Adrenal gland (tissue), 12 donors: ENCODE data around the gene SLC7A6. TPM values are rescaled to one million over a fixed set of nuclear protein-coding genes. Genes with fewer than 3 reads are reported as not detected.

Experiments
- DNase-seq, 7 donors: peaks; one replicate each; pipeline ENCODE4 v3.0.0-alpha.2; 2019 to 2020
- H3K27ac ChIP-seq, 5 donors: fragments of 200-600 bp; sonication (generic) in 4 of 5; 1 replicate in 3 of 5; 2 replicates in 2 of 5; pipeline versions ENCODE4 v1.5.1 to v1.8.0; 2016 to 2020; ENCODE audit warnings: mild to moderate bottlenecking in 1 of 5
- H3K27me3 ChIP-seq: fragments of 200-600 bp; 2 replicates; pipeline ENCODE4 v1.8.0; 2021
- H3K36me3 ChIP-seq, 2 donors: fragments of 200-600 bp; replicated peaks in 1 of 2; 1 replicate in 1 of 2; 2 replicates in 1 of 2; pipeline versions ENCODE4 v1.5.1 to v1.8.0; 2018 to 2022
- H3K4me1 ChIP-seq, 2 donors: fragments of 200-600 bp; replicated peaks in 1 of 2; 1 replicate in 1 of 2; 2 replicates in 1 of 2; pipeline versions ENCODE4 v1.5.1 to v1.8.0; 2018 to 2021
- H3K4me3 ChIP-seq, 4 donors: fragments of 200-600 bp; sonication (generic) in 3 of 4; one replicate each; pipeline ENCODE4 v1.5.1; 2016 to 2018
- H3K9me3 ChIP-seq, 3 donors: fragments of 200-600 bp; sonication (generic) in 1 of 3; replicated peaks in 1 of 3; 1 replicate in 2 of 3; 2 replicates in 1 of 3; pipeline versions ENCODE4 v1.5.1 to v1.8.0; 2016 to 2021
- POLR2A ChIP-seq, 2 donors: fragments of 450-650 bp; IDR thresholded peaks; one replicate each; pipeline ENCODE4 v1.6.1; 2017; ENCODE audit warnings: antibody characterized with exemption in 2 of 2, mild to moderate bottlenecking in 2 of 2, moderate library complexity in 1 of 2
- WGBS, 4 donors: extraction: QIAGEN DNeasy Blood & Tissue Kit in 2 of 4; methylation state at CpG; one replicate each; pipeline versions ENCODE4 v1.1.5 to v1.1.7; 2013 to 2017; 5-methylcytosine and 5-hydroxymethylcytosine counted together
- intact Hi-C, 2 donors: fragments of 100-400 bp; cut with DNase I; formaldehyde crosslinking; loops; one replicate each; pipeline versions ENCODE4 v1.14.1 to v1.15.0; 2022 to 2023
- polyA plus RNA-seq, 3 donors: library from polyadenylated mRNA; stranded (reverse); fragments of 200-250 nt in 2 of 3; fragments of 350-450 nt in 1 of 3; fragmentation: Illumina TruSeq in 1 of 3; extraction: RNeasy Lipid Tissue Mini Kit (QIAGEN cat#74804) in 1 of 3; gene quantifications; one replicate each; pipeline ENCODE4 v1.2.3, GENCODE V29; 2013 to 2014
- total RNA-seq, 9 donors: library from RNA; depleted of rRNA in 4 of 9; stranded (reverse); fragments of >200 nt in 4 of 9; fragments of 120-200 nt in 1 of 9; fragmentation: NEBNext Ultra II Directional in 1 of 9; extraction: Animal tissue kit (Norgen Biotek cat#: 25700) in 1 of 9; gene quantifications; one replicate each; pipeline versions ENCODE4 v1.1.0 to v1.2.4, GENCODE V29; 2013 to 2023
- TF ChIP-seq, protein P1 (sequence below), 6 experiments: fragments of 450-650 bp in 4 of 6; fragments of 200-600 bp in 2 of 6; sonication (generic) in 1 of 6; IDR thresholded peaks; 1 replicate in 5 of 6; 2 replicates in 1 of 6; pipeline versions ENCODE4 v1.5.1 to v1.8.0; 2016 to 2021; ENCODE audit warnings: antibody characterized with exemption in 6 of 6, mild to moderate bottlenecking in 2 of 6, moderate library complexity in 1 of 6
- donor health status: healthy with polysubstance abuse.
- donor health status: Bipolar disorder and iron deficiency.
- donor health status: DM: yes; HTN: yes; CAD: no.
- donor health status: DM: no; HTN: no; CAD: no.
- donor health status: DM: no; HTN: no; CAD: no.
- donor health status: DM: yes; HTN: yes; CAD: no.

The SLC7A6 gene
- total and polyA plus RNA-seq, 12 donors = 2.0 to 54.7 (median 22.0) TPM

- no peak for DNase-seq
- 95 to 98% (median 97%) methylated on average over 4 of the region's 4 CpGs for WGBS, 4 donors
- Histone ChIP-seq H3K4me1 (peaks cover 40 to 44% of the 10 kb centered on the region in 2 donors), H3K4me3 (no peak overlapping the region), H3K9me3 (no peaks in the 10 kb centered on the region), H3K27me3 (no peaks in the 10 kb centered on the region), H3K36me3 (peaks cover 0 to 13% of the 10 kb centered on the region in 2 donors), H3K27ac (peak overlapping the region in 2 of 5 donors; percentile 81 to 86)
- intact Hi-C loops = no loop called here
- TF ChIP-seq, protein P1, sequence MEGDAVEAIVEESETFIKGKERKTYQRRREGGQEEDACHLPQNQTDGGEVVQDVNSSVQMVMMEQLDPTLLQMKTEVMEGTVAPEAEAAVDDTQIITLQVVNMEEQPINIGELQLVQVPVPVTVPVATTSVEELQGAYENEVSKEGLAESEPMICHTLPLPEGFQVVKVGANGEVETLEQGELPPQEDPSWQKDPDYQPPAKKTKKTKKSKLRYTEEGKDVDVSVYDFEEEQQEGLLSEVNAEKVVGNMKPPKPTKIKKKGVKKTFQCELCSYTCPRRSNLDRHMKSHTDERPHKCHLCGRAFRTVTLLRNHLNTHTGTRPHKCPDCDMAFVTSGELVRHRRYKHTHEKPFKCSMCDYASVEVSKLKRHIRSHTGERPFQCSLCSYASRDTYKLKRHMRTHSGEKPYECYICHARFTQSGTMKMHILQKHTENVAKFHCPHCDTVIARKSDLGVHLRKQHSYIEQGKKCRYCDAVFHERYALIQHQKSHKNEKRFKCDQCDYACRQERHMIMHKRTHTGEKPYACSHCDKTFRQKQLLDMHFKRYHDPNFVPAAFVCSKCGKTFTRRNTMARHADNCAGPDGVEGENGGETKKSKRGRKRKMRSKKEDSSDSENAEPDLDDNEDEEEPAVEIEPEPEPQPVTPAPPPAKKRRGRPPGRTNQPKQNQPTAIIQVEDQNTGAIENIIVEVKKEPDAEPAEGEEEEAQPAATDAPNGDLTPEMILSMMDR (IDR thresholded peaks at IDR 0.05) = no peak
- TF ChIP-seq POLR2A (IDR thresholded peaks at IDR 0.05) = no peak
Observed at GRCh38 chr16:68269793-68270192, 5.5 kb downstream of the SLC7A6 start.

DNA sequence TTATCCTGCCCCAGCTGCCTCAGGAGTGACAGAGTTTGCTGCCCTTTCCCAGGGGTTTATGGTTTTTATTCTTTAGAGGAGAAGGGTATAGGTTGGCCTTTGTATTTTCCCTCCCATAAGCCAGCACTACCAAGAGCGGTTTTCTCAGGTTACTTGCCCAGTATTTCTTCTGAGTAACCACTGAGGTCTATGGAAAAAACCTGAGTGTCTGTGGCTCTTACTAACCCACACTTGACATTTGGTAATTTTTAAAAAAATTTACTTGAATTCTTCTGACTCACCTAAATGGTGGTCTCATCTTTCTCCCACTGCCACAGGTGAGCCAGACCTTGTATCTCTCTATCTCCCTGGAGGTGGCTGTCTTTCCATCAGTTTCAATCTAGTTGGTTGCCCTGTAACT, 6.0 kb downstream of the SLC7A6 start:
- intact Hi-C loops = no loop called here

DNA sequence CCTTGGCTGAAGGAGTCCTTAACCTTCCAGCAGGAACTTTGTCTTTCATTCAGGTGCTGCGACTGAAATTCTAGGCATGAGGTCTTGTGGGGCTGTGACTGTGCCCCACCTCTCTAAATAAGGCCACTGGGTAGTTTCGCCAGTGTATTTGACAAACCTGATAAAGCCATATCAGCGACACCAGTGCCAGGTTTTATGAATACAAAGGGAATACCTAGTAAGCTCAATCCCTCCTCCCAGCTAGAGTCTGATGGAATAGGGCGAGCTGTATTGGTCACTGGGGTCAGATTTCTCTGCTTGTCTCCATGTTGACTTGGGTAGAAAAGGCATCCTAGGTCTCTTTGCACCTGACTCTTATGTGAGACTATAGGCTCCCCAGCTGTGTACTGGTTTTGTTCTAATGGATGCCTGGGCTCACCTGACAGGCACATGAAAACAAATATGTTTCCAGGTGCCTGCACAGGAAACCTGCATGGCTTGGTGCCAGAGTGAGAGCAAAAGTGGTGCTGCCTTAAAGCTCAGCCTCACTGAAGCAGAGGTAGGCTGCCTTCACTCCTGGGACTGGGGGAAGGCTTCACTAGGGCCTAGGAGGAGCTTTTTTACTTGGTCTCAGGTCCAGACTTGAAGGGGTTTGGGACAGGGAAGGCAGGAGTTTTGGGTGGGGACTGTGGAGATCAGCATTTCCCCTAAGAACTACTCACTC, 8.3 kb downstream of the SLC7A6 start:
- Histone ChIP-seq H3K27ac (peak overlapping the region in 3 of 5 donors; percentile 59 to 86 (median 81)), H3K36me3 (peaks cover 0 to 15% of the 10 kb centered on the region in 2 donors), H3K4me3 (no peak overlapping the region), H3K27me3 (no peaks in the 10 kb centered on the region), H3K4me1 (peaks cover 43 to 46% of the 10 kb centered on the region in 2 donors), H3K9me3 (no peaks in the 10 kb centered on the region)
- TF ChIP-seq, protein P1 (IDR thresholded peaks at IDR 0.05) = no peak
- no peak for TF ChIP-seq POLR2A (IDR thresholded peaks at IDR 0.05)
- WGBS, 4 donors = 71 to 86% (median 78%) methylated on average over 4 of the region's 4 CpGs
- intact Hi-C loops = no loop called here
- DNase-seq = no peak

More for the DNA sequence above, 6.0 kb downstream of the SLC7A6 start:
- DNase-seq = no peak
- TF ChIP-seq, protein P1 (IDR thresholded peaks at IDR 0.05) = no peak
- no peak for TF ChIP-seq POLR2A (IDR thresholded peaks at IDR 0.05)
- H3K9me3 ChIP-seq = no peaks in the 10 kb centered on the region
- H3K4me3 ChIP-seq = no peak overlapping the region
- H3K36me3 ChIP-seq = peaks cover 0 to 15% of the 10 kb centered on the region in 2 donors
- no peaks in the 10 kb centered on the region for H3K27me3 ChIP-seq
- 0 to 45% (median 0%) methylated on average over 1 of the region's 1 CpG for WGBS, 4 donors
- H3K4me1 ChIP-seq = peaks cover 40 to 43% of the 10 kb centered on the region in 2 donors
- peak overlapping the region in 4 of 5 donors; percentile 64 to 86 (median 82) for H3K27ac ChIP-seq

- TF ChIP-seq, protein P1 (IDR thresholded peaks at IDR 0.05) = no peak
- TF ChIP-seq POLR2A (IDR thresholded peaks at IDR 0.05) = no peak
- no peaks in the 10 kb centered on the region for H3K9me3 ChIP-seq
- no peaks in the 10 kb centered on the region for H3K27me3 ChIP-seq
- H3K4me3 ChIP-seq = no peak overlapping the region
- WGBS, 4 donors = 92 to 94% (median 93%) methylated on average over 5 of the region's 5 CpGs
- DNase-seq = no peak
- peak overlapping the region in 1 of 5 donors; percentile 59 for H3K27ac ChIP-seq
- H3K36me3 ChIP-seq = peaks cover 0 to 15% of the 10 kb centered on the region in 2 donors
- intact Hi-C loops = no loop called here
- peaks cover 42 to 43% of the 10 kb centered on the region in 2 donors for H3K4me1 ChIP-seq
Observed at GRCh38 chr16:68273459-68273858, 9.1 kb downstream of the SLC7A6 start.
